Measurements from ENCODE around the gene BORA.
A peak's percentile ranks its signal among the peaks of the same experiment; 100 is the strongest.
"Not testable (repeated sequence)": the region's sequence is repeated elsewhere in the genome, so short reads cannot be mapped to it uniquely, and the experiment has no call there.

The BORA gene

DNA sequence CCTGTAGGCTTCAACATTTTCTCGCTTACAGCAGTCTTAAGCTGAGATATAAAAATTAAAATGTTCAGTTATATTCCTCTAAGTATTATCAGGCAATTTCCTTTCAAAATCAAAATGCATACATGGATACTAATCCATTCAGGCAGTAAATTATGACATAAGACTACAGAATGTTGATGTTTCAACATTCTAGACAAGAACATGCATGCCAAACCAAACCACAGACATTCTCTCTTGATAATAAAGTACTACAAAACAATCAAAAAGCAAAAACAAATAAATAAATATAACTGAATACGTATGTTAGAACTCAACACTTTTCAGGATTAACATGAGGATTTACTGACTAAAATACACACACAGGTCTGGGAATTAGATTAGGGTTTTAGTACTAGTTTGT lies 46.3 kb downstream of the BORA start:
- no peak for DNase-seq

DNA sequence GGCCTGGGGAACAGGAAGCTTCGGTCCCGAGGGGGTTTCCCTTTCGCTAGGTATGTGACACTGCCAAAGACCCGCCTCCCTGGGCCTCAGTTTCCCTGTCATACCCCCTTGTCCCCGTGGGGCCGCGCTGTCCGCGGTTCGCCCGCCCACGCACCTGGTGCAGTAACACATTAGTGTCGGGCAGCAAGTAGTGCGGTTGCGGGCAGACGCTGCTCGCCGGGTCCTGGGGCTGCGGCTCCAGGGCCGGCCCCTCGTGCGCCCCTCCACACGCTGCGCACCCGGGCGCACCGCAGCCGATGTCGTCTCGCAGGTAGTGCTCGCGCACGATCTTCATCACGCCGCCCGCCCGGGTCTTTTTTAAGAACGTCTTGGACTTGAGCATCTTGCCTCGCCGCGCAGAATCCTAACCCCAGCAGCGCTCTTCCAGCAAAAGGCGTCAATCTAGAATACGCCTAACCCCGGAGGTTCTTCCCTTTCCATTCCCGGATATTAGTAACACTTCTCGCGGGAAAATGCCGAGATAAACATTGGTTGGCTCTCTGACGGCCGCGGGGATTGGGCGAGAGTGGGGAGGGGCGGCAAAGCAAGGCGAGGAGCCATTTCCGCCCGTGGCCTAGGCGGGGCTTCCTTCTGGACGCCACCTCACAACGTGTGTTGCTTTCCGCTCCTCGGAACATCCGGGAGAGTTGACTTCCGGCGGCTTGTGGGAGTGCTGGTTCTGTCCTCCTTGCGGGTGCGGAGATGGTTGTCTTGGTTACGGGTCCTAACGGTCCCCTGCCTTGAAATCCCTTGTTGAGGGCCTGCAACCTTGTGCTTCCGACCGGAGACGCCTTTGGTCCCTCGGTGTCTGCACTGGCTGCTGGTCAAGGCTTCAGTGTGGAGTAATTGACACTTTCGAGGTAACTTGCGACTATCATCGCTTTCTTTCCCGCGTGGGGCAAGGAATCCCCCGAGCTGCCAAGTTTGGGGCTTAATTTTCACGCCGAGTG lies 54.0 kb downstream of the BORA start, which contains the start of the genes DIS3 and PIBF1:
Gene DIS3 (minus strand): TSS at position 450 of the 989 bp plus-strand sequence. CDS start 68 bp downstream, at position 382.
Gene PIBF1 (plus strand): TSS at position 683 of the 989 bp plus-strand sequence. CDS start 1,337 bp downstream, outside the sequence.
- peak; percentile 91 for DNase-seq

- no peak for DNase-seq
These were observed 55.0 kb downstream of the BORA start for GRCh38 chr13:72782717-72783116.

GRCh38 chr13:72784679-72785078 lies 57.0 kb downstream of the BORA start:
- DNase-seq, result not testable (repeated sequence)

DNA sequence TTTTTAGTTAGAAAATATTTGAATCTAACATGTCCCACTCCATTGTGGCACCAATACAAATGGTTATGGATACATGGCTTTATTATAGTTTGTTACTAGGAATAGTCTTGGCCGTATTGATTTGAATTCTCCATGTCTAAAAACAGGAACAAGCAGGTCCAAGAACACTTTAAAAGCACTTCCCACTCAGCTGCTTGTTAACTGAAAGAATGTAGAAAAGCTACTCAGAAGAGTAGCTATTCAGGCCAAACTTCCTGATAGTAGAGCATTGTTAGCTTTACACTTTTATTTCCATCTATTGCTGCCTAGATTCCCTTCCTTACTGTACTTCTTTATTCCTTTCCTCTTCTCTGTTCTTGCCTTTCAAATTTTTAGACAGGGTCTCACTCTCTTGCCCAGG lies 61.1 kb downstream of the BORA start:
- no peak for DNase-seq

- DNase-seq, result no peak
These were observed 64.9 kb downstream of the BORA start for GRCh38 chr13:72792640-72793039.

DNA sequence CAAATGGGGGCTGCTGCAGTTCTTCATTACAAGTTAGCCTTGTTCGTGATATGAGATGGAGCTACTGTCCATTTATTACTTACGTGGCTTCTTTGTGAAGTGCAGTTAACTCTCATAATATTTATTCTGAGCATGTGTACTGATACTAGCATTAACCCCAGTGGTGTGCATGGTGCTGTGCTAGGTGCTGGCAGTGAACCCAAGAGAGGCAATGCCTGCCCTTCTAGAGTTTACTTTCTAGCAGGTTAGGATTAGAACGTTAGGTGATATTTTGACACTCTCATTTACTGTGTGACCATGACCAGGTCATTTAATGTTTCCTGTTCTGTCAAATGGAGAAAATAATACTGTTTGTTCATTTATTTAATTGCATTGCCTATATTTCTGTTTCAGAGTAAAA lies 71.1 kb downstream of the BORA start:
- no peak for DNase-seq

GRCh38 chr13:72804301-72804700 lies 76.6 kb downstream of the BORA start:
- no peak for DNase-seq
